Measurements from ENCODE around the gene CLK3. TPM values are rescaled to one million over a fixed set of nuclear protein-coding genes. Genes with fewer than 3 reads are reported as not detected.
A peak's percentile ranks its signal among the peaks of the same experiment; 100 is the strongest.
"Not testable (repeated sequence)": the region's sequence is repeated elsewhere in the genome, so short reads cannot be mapped to it uniquely, and the experiment has no call there.

CLK3 gene
- total RNA-seq, 1 donor from 2014 or later, result 73.6 TPM

GRCh38 chr15:74595271-74595670 lies 20.4 kb upstream of the CLK3 start:
- Mint-ChIP-seq H3K36me3 (peaks cover 8% of the 10 kb centered on the region), H3K27ac (no peak overlapping the region), H3K4me3 (no peak overlapping the region), H3K27me3 (no peaks in the 10 kb centered on the region), H3K4me1 (ENCODE audit: unreplicated experiment) (peaks cover 10% of the 10 kb centered on the region), H3K9me3 (no peaks in the 10 kb centered on the region)
- TF ChIP-seq CTCF (conservative IDR thresholded peaks at IDR 0.05), result no peak
- DNase-seq (ENCODE audit: extremely low spot score, unreplicated experiment), result no peak

GRCh38 chr15:74596736-74597135 lies 18.9 kb upstream of the CLK3 start:
- DNase-seq (ENCODE audit: extremely low spot score, unreplicated experiment); H3K4me1 Mint-ChIP-seq (ENCODE audit: unreplicated experiment); H3K4me3 Mint-ChIP-seq; H3K27me3 Mint-ChIP-seq; H3K27ac Mint-ChIP-seq; H3K9me3 Mint-ChIP-seq; H3K36me3 Mint-ChIP-seq: not testable (repeated sequence)

- H3K27me3 Mint-ChIP-seq, result not testable (repeated sequence)
These were observed 18.4 kb upstream of the CLK3 start for GRCh38 chr15:74597146-74597705.

GRCh38 chr15:74598126-74598842 lies 17.4 kb upstream of the CLK3 start:
- no peaks in the 10 kb centered on the region for H3K27me3 Mint-ChIP-seq
- no peak for DNase-seq (ENCODE audit: extremely low spot score, unreplicated experiment)
- peaks cover 8% of the 10 kb centered on the region for H3K36me3 Mint-ChIP-seq
- peak overlapping the region; percentile 86 for H3K4me3 Mint-ChIP-seq
- H3K9me3 Mint-ChIP-seq, result no peaks in the 10 kb centered on the region
- peak overlapping the region; percentile 87 for H3K27ac Mint-ChIP-seq
- TF ChIP-seq CTCF (conservative IDR thresholded peaks at IDR 0.05), result no peak
- H3K4me1 Mint-ChIP-seq (ENCODE audit: unreplicated experiment), result peaks cover 10% of the 10 kb centered on the region

More at GRCh38 chr15:74597146-74597705, 18.4 kb upstream of the CLK3 start:
- H3K9me3 Mint-ChIP-seq; H3K36me3 Mint-ChIP-seq; DNase-seq (ENCODE audit: extremely low spot score, unreplicated experiment); H3K27ac Mint-ChIP-seq; H3K4me3 Mint-ChIP-seq; H3K4me1 Mint-ChIP-seq (ENCODE audit: unreplicated experiment): not testable (repeated sequence)

GRCh38 chr15:74599156-74599555 lies 16.5 kb upstream of the CLK3 start:
- no peaks in the 10 kb centered on the region for H3K9me3 Mint-ChIP-seq
- H3K36me3 Mint-ChIP-seq, result peaks cover 8% of the 10 kb centered on the region
- no peak for DNase-seq (ENCODE audit: extremely low spot score, unreplicated experiment)
- H3K27ac Mint-ChIP-seq, result no peak overlapping the region
- peaks cover 10% of the 10 kb centered on the region for H3K4me1 Mint-ChIP-seq (ENCODE audit: unreplicated experiment)
- no peaks in the 10 kb centered on the region for H3K27me3 Mint-ChIP-seq
- no peak overlapping the region for H3K4me3 Mint-ChIP-seq
- no peak for TF ChIP-seq CTCF (conservative IDR thresholded peaks at IDR 0.05)

- no peaks in the 10 kb centered on the region for H3K27me3 Mint-ChIP-seq
- peaks cover 4% of the 10 kb centered on the region for H3K36me3 Mint-ChIP-seq
- H3K27ac Mint-ChIP-seq, result no peak overlapping the region
- H3K4me3 Mint-ChIP-seq, result no peak overlapping the region
- DNase-seq (ENCODE audit: extremely low spot score, unreplicated experiment), result no peak
- H3K9me3 Mint-ChIP-seq, result no peaks in the 10 kb centered on the region
- TF ChIP-seq CTCF (conservative IDR thresholded peaks at IDR 0.05), result no peak
- peaks cover 5% of the 10 kb centered on the region for H3K4me1 Mint-ChIP-seq (ENCODE audit: unreplicated experiment)
These were observed 12.4 kb upstream of the CLK3 start for GRCh38 chr15:74603026-74603788.
